Measurements from ENCODE around the gene ARL8A. TPM values are rescaled to one million over a fixed set of nuclear protein-coding genes. Genes with fewer than 3 reads are reported as not detected.
"Not testable (repeated sequence)": the region's sequence is repeated elsewhere in the genome, so short reads cannot be mapped to it uniquely, and the experiment has no call there.

The ARL8A gene
- total and polyA plus RNA-seq, 2 experiments from 2014 or later = 32.7 to 56.0 TPM

DNA sequence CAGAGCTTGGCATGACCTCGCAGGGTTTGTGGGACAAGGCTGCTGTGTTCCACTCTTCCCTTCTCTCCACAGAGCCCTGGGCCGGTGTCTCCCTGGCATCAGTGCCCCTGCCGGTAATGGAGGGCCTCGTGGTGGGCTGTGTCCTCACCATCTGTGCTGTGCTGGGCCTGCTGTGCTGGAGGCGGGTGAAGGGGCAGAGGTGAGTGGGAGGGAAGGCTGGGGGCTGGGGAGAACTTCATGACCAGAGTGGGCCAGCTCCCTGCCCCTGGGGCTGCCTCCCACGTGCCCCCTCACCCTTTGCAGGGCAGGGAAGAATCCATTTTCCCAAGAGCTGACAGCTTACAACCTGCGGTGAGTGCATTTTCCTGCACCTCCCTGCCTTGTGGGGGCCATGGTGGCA lies 37.0 kb upstream of the ARL8A start:
- Histone ChIP-seq H3K4me2 (no peak overlapping the region), H2AFZ (no peak overlapping the region), H3K27ac (no peak overlapping the region), H3K27me3 (no peaks in the 10 kb centered on the region), H4K20me1 (ENCODE audit: insufficient read depth, poor library complexity, severe bottlenecking) (no peaks in the 10 kb centered on the region), H3K79me2 (no peaks in the 10 kb centered on the region), H3K4me3 (no peak overlapping the region), H3K4me1 (ENCODE audit: insufficient read depth) (no peaks in the 10 kb centered on the region), H3K9me2 (replicated peaks; ENCODE audit: insufficient read depth) (no peaks in the 10 kb centered on the region), H3K9me3 (ENCODE audit: low read depth) (no peaks in the 10 kb centered on the region), H3K36me3 (replicated peaks; ENCODE audit: insufficient read depth, low read depth) (no peaks in the 10 kb centered on the region)
- 93% methylated on average over 5 of the region's 7 CpGs for WGBS (ENCODE audit: low lambda C conversion rate, missing lambda C conversion rate)
- no peak for TF ChIP-seq EZH2 (IDR thresholded peaks at IDR 0.05; ENCODE audit: borderline replicate concordance)
- TF ChIP-seq, protein P1, sequence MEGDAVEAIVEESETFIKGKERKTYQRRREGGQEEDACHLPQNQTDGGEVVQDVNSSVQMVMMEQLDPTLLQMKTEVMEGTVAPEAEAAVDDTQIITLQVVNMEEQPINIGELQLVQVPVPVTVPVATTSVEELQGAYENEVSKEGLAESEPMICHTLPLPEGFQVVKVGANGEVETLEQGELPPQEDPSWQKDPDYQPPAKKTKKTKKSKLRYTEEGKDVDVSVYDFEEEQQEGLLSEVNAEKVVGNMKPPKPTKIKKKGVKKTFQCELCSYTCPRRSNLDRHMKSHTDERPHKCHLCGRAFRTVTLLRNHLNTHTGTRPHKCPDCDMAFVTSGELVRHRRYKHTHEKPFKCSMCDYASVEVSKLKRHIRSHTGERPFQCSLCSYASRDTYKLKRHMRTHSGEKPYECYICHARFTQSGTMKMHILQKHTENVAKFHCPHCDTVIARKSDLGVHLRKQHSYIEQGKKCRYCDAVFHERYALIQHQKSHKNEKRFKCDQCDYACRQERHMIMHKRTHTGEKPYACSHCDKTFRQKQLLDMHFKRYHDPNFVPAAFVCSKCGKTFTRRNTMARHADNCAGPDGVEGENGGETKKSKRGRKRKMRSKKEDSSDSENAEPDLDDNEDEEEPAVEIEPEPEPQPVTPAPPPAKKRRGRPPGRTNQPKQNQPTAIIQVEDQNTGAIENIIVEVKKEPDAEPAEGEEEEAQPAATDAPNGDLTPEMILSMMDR (IDR thresholded peaks at IDR 0.05; ENCODE audit: poor library complexity) = no peak
- TF ChIP-seq EZH2phosphoT487 (IDR thresholded peaks at IDR 0.05; ENCODE audit: low read depth, severe bottlenecking, unreplicated experiment) = no peak
- no peak for DNase-seq (ENCODE audit: low spot score)

DNA sequence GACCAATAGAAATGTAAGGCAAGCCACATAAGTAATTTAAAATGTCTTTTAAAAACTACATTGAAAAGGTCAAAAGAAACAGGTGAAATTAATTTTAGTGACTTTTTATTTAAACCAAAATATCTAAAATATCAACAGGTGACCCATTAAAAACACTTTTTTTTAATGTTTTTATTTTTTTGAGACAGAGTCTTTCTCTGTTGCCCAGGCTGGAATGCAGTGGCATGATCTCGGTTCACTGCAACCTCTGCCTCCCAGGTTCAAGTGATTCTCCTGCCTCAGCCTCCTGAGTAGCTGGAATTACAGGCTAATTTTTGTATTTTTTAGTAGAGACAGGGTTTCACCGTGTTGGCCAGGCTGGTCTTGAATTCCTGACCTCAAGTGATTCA lies 36.2 kb upstream of the ARL8A start:
- not testable (repeated sequence) for H3K36me3 ChIP-seq (replicated peaks; ENCODE audit: insufficient read depth, low read depth); H3K4me1 ChIP-seq (ENCODE audit: insufficient read depth); H4K20me1 ChIP-seq (ENCODE audit: insufficient read depth, poor library complexity, severe bottlenecking); H3K4me3 ChIP-seq; H3K27me3 ChIP-seq; H2AFZ ChIP-seq; H3K9me3 ChIP-seq (ENCODE audit: low read depth); H3K79me2 ChIP-seq; H3K4me2 ChIP-seq; H3K9me2 ChIP-seq (replicated peaks; ENCODE audit: insufficient read depth); DNase-seq (ENCODE audit: low spot score); H3K27ac ChIP-seq
- WGBS (ENCODE audit: low lambda C conversion rate, missing lambda C conversion rate) = 88% methylated on average over 2 of the region's 2 CpGs

DNA sequence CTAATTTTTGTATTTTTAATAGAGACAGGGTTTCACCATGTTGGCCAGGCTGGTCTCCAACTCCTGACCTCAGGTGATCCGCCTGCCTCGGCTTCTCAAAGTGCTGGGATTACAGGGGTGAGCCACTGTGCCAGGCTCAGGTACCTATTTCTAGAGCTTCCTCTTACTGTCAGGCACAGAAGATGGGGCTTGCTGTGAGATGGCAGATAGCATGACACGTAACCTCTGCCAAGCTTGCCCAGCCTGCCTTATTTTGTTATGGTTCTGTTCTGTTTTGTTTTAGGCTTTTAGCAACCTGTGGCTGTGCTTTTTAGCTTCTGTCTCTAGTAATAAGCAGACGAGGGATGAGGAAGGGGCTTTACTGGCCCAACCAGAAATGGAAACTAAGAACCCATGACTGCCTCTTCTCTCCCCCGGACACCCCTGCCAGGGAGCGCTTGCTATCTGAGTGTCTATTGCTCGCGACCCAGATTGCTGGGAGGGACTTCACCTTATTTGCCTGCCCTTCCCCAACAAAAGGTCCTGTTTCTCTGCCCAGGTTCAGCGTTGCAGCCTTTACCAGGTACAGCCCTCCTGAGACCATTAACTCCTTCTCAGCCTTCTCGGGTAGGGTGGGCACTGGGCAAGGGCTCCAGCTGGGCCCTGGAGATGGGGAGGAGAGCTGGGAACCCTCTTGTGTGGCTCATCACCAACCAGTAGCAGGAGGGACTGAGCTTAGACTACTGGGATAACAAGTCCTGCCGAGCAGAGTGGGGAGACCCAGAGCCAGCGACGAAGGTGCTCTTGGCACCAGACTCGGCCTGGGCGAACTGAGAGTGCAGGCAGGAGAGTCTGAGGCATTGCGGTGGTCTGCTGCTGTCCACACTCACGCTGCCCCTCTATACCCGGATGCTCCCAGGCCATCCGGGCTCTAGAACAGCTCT lies 35.6 kb upstream of the ARL8A start:
- Histone ChIP-seq H3K79me2 (no peaks in the 10 kb centered on the region), H4K20me1 (ENCODE audit: insufficient read depth, poor library complexity, severe bottlenecking) (no peaks in the 10 kb centered on the region), H3K4me3 (no peak overlapping the region), H2AFZ (no peak overlapping the region), H3K36me3 (replicated peaks; ENCODE audit: insufficient read depth, low read depth) (no peaks in the 10 kb centered on the region), H3K27ac (no peak overlapping the region), H3K4me2 (no peak overlapping the region), H3K9me3 (ENCODE audit: low read depth) (no peaks in the 10 kb centered on the region), H3K9me2 (replicated peaks; ENCODE audit: insufficient read depth) (no peaks in the 10 kb centered on the region), H3K4me1 (ENCODE audit: insufficient read depth) (no peaks in the 10 kb centered on the region), H3K27me3 (no peaks in the 10 kb centered on the region)
- TF ChIP-seq EZH2phosphoT487 (IDR thresholded peaks at IDR 0.05; ENCODE audit: low read depth, severe bottlenecking, unreplicated experiment) (no peak), EZH2 (IDR thresholded peaks at IDR 0.05; ENCODE audit: borderline replicate concordance) (no peak)
- TF ChIP-seq, protein P1 (IDR thresholded peaks at IDR 0.05; ENCODE audit: poor library complexity) = no peak
- WGBS (ENCODE audit: low lambda C conversion rate, missing lambda C conversion rate) = 78% methylated on average over 19 of the region's 19 CpGs
- DNase-seq (ENCODE audit: low spot score) = no peak

All from hepatocyte (in vitro differentiated cells).